Nephron progenitor cell (in vitro differentiated cells): ENCODE results near the gene HDAC5.

Source experiments
- DNase-seq: peaks from one replicate; pipeline ENCODE4 v3.0.0; 2021
- H3K27ac Mint-ChIP-seq: 2 replicates; pipeline ENCODE4 v1.8.0; 2021; ENCODE audit warnings: mild to moderate bottlenecking, moderate library complexity, mixed read lengths
- H3K27me3 Mint-ChIP-seq: 2 replicates; pipeline ENCODE4 v1.8.0; 2021; ENCODE audit warnings: mild to moderate bottlenecking, low read depth, mixed read lengths; ENCODE audit not compliant: poor library complexity
- H3K36me3 Mint-ChIP-seq: 2 replicates; pipeline ENCODE4 v1.8.0; 2021; ENCODE audit warnings: low read depth, mixed read lengths
- H3K4me1 Mint-ChIP-seq: 2 replicates; pipeline ENCODE4 v1.8.0; 2021; ENCODE audit warnings: mixed read lengths
- H3K4me3 Mint-ChIP-seq: 2 replicates; pipeline ENCODE4 v1.8.0; 2021; ENCODE audit warnings: mild to moderate bottlenecking, moderate library complexity, mixed read lengths
- H3K9me3 Mint-ChIP-seq: 2 replicates; pipeline ENCODE4 v1.8.0; 2021; ENCODE audit warnings: mild to moderate bottlenecking, moderate library complexity, mixed read lengths
- CTCF ChIP-seq: fragments of 200-600 bp; sonication (generic); IDR thresholded peaks from 2 replicates; pipeline ENCODE4 v1.5.0; 2021; ENCODE audit warnings: antibody characterized with exemption

The HDAC5 gene

GRCh38 chr17:44077595-44077909 lies 45.9 kb downstream of the HDAC5 start:
- DNase-seq = no peak
- peaks cover 46% of the 10 kb centered on the region for H3K36me3 Mint-ChIP-seq

GRCh38 chr17:44076716-44077594 lies 46.5 kb downstream of the HDAC5 start:
- no peaks in the 10 kb centered on the region for H3K9me3 Mint-ChIP-seq
- TF ChIP-seq CTCF = no peak
- peak overlapping the region; percentile 83 for H3K27ac Mint-ChIP-seq
- peaks cover 43% of the 10 kb centered on the region for H3K36me3 Mint-ChIP-seq
- peaks cover 3% of the 10 kb centered on the region for H3K27me3 Mint-ChIP-seq
- no peak for DNase-seq
- peaks cover 38% of the 10 kb centered on the region for H3K4me1 Mint-ChIP-seq
- H3K4me3 Mint-ChIP-seq = no peak overlapping the region

More at GRCh38 chr17:44077595-44077909, 45.9 kb downstream of the HDAC5 start:
- Mint-ChIP-seq H3K4me1 (peaks cover 40% of the 10 kb centered on the region), H3K27ac (peak overlapping the region; percentile 83), H3K9me3 (no peaks in the 10 kb centered on the region), H3K27me3 (peaks cover 3% of the 10 kb centered on the region), H3K4me3 (no peak overlapping the region)
- TF ChIP-seq CTCF = no peak

- DNase-seq = no peak
- peaks cover 48% of the 10 kb centered on the region for H3K4me1 Mint-ChIP-seq
- H3K27me3 Mint-ChIP-seq = peaks cover 3% of the 10 kb centered on the region
- H3K27ac Mint-ChIP-seq = peak overlapping the region; percentile 50
- no peak for TF ChIP-seq CTCF
- no peak overlapping the region for H3K4me3 Mint-ChIP-seq
- H3K36me3 Mint-ChIP-seq = peaks cover 41% of the 10 kb centered on the region
- no peaks in the 10 kb centered on the region for H3K9me3 Mint-ChIP-seq
Measured at GRCh38 chr17:44075598-44076293, 47.7 kb downstream of the HDAC5 start.

GRCh38 chr17:44074911-44075285 lies 48.5 kb downstream of the HDAC5 start:
- DNase-seq = no peak

GRCh38 chr17:44074231-44074910 lies 49.1 kb downstream of the HDAC5 start:
- peak overlapping the region; percentile 74 for H3K27ac Mint-ChIP-seq

More at GRCh38 chr17:44074911-44075285, 48.5 kb downstream of the HDAC5 start:
- Mint-ChIP-seq H3K4me3 (no peak overlapping the region), H3K9me3 (no peaks in the 10 kb centered on the region), H3K4me1 (peaks cover 49% of the 10 kb centered on the region), H3K27me3 (peaks cover 3% of the 10 kb centered on the region), H3K27ac (no peak overlapping the region), H3K36me3 (peaks cover 32% of the 10 kb centered on the region)
- TF ChIP-seq CTCF = no peak

More at GRCh38 chr17:44074231-44074910, 49.1 kb downstream of the HDAC5 start:
- H3K9me3 Mint-ChIP-seq = no peaks in the 10 kb centered on the region
- peaks cover 3% of the 10 kb centered on the region for H3K27me3 Mint-ChIP-seq
- TF ChIP-seq CTCF = no peak
- peaks cover 30% of the 10 kb centered on the region for H3K36me3 Mint-ChIP-seq
- H3K4me1 Mint-ChIP-seq = peaks cover 53% of the 10 kb centered on the region
- DNase-seq = no peak
- H3K4me3 Mint-ChIP-seq = no peak overlapping the region
